ENCODE measurements around the gene IFT74. TPM values are rescaled to one million over a fixed set of nuclear protein-coding genes. Genes with fewer than 3 reads are reported as not detected.
"Not testable (repeated sequence)": the region's sequence is repeated elsewhere in the genome, so short reads cannot be mapped to it uniquely, and the experiment has no call there.

The IFT74 gene
- total and polyA plus RNA-seq, 2 of the 13 experiments (the other 11 are each of a cell fraction or from before 2014, with no cell fraction given) = 4.2 to 12.3 TPM

DNA sequence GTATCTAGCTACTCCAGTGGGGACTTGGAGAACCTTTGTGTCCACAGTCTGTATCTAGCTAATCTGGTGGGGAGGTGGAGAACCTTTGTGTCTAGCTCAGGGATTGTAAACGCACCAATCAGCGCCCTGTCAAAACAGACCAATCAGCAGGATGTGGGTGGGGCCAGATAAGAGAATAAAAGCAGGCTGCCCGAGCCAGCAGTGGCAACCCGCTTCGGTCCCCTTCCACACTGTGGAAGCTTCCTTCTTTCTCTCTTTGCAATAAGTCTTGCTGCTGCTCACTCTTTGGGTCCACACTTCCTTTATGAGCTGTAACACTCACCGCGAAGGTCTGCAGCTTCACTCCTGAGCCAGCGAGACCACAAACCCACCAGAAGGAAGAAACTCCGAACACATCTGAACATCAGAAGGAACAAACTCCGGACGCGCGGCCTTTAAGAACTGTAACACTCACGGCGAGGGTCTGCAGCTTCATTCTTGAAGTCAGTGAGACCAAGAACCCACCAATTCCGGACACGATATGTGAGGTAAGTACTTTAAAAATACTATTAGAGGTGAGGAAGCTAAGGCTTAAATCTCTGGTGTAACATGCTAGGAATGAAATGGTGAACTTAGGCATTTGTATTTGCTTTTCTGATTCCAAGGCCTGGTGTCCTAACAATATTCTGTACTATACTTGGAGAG is 137.3 kb downstream of the IFT74 start:
- not testable (repeated sequence) for FAIRE-seq
- 80% methylated on average over 15 of the region's 17 CpGs for WGBS (ENCODE audit: low lambda C conversion rate)

DNA sequence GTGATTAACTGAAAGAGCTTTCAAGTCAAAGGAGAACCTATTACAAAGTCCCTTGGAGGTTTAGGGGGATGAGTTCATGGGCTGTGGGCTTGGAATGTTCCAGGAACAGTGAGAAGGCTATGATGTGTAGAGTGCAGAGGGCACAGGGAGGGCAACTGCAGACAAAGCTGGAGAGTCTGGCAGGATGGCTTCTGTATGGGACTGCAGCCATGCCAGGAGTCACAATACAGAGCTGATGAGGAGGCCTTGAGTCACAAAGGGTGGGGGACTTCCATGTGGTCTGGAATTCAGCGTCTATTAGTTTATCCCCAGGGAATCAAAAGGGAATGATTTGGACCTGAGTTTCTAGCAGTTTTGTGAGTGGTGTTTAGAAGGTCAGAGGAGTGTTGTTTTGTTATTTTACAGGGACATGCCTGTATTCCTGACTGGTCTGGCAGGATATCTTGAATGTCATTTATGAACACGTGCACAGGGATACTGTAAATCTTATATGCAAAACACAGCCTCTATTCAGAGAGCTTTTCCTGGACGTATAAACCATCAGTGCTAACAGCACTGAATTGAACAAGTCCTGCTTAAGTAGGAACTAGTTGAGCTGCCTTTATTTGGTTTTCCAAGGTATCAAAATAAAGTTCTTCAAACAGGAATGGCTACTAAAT is 138.6 kb downstream of the IFT74 start:
- Histone ChIP-seq H3K4me3 (replicated peaks in 1 of 3; ENCODE audit: insufficient read depth in 1 of 3, low read depth in 2 of 3, low read length in 3 of 3) (no peak overlapping the region), H3K36me3 (replicated peaks in 1 of 2; ENCODE audit: control insufficient read depth in 1 of 2, insufficient read depth in 2 of 2, low read length in 2 of 2) (no peaks in the 10 kb centered on the region), H3K27ac (ENCODE audit: extremely low read length, insufficient read depth, low read length) (no peak overlapping the region), H3K27me3 (ENCODE audit: control insufficient read depth in 1 of 2, insufficient read depth in 2 of 2, low read length in 2 of 2) (no peaks in the 10 kb centered on the region; a peak in 1 of 5 replicates), H3K9me3 (ENCODE audit: low read length) (no peaks in the 10 kb centered on the region), H3K4me2 (ENCODE audit: low read depth, low read length) (no peak overlapping the region), H4K20me1 (ENCODE audit: insufficient read depth, low read length) (no peaks in the 10 kb centered on the region), H3K9ac (ENCODE audit: insufficient read depth, low read depth, low read length) (no peak overlapping the region), H2AFZ (ENCODE audit: low read length) (no peak overlapping the region), H3K4me1 (ENCODE audit: insufficient read depth, low read length) (no peaks in the 10 kb centered on the region), H3K79me2 (ENCODE audit: insufficient read depth, low read length) (no peaks in the 10 kb centered on the region)
- DNase-seq (ENCODE audit: low spot score) (no peak), ATAC-seq (no peak), FAIRE-seq (no peak)
- POLR2A ChIA-PET = no interaction called here
- CTCF ChIA-PET (ENCODE audit: low intra/inter-chr PET ratio, low total read pairs) = no interaction called here
- WGBS (ENCODE audit: low lambda C conversion rate) = 5% methylated on average over 3 of the region's 3 CpGs
- intact Hi-C loops (cut with micrococcal nuclease; ENCODE audit: unreplicated experiment) (no loop called here), in situ Hi-C loops (cut with HindIII; ENCODE audit: extremely low pct_ligation_motif_present, low pct_unique_long_range_greater_than_20kb) (no loop called here)
- no TSS peak for BruUV-seq (replicated peaks)
- TF ChIP-seq RXRB (CRISPR knock-in tag; IDR thresholded peaks at IDR 0.05; ENCODE audit: borderline replicate concordance) (no peak), ZMYM3 (CRISPR knock-in tag; IDR thresholded peaks at IDR 0.05) (no peak), KLF12 (CRISPR knock-in tag; IDR thresholded peaks at IDR 0.05; ENCODE audit: borderline replicate concordance) (no peak), ZNF569 (CRISPR knock-in tag; IDR thresholded peaks at IDR 0.05; ENCODE audit: borderline replicate concordance) (no peak), ZNF343 (CRISPR knock-in tag; IDR thresholded peaks at IDR 0.05) (no peak), HHEX (CRISPR knock-in tag; IDR thresholded peaks at IDR 0.05) (no peak), ZNF615 (CRISPR knock-in tag; IDR thresholded peaks at IDR 0.05; ENCODE audit: borderline replicate concordance) (no peak), ZFP1 (CRISPR knock-in tag; IDR thresholded peaks at IDR 0.05) (no peak), ZNF547 (CRISPR knock-in tag; IDR thresholded peaks at IDR 0.05) (no peak), ZNF124 (CRISPR knock-in tag; IDR thresholded peaks at IDR 0.05) (no peak)
- TF ChIP-seq, protein P1, sequence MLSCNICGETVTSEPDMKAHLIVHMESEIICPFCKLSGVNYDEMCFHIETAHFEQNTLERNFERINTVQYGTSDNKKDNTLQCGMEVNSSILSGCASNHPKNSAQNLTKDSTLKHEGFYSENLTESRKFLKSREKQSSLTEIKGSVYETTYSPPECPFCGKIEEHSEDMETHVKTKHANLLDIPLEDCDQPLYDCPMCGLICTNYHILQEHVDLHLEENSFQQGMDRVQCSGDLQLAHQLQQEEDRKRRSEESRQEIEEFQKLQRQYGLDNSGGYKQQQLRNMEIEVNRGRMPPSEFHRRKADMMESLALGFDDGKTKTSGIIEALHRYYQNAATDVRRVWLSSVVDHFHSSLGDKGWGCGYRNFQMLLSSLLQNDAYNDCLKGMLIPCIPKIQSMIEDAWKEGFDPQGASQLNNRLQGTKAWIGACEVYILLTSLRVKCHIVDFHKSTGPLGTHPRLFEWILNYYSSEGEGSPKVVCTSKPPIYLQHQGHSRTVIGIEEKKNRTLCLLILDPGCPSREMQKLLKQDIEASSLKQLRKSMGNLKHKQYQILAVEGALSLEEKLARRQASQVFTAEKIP (CRISPR knock-in tag; IDR thresholded peaks at IDR 0.05; ENCODE audit: borderline replicate concordance) = no peak
- TF ChIP-seq, protein P2, sequence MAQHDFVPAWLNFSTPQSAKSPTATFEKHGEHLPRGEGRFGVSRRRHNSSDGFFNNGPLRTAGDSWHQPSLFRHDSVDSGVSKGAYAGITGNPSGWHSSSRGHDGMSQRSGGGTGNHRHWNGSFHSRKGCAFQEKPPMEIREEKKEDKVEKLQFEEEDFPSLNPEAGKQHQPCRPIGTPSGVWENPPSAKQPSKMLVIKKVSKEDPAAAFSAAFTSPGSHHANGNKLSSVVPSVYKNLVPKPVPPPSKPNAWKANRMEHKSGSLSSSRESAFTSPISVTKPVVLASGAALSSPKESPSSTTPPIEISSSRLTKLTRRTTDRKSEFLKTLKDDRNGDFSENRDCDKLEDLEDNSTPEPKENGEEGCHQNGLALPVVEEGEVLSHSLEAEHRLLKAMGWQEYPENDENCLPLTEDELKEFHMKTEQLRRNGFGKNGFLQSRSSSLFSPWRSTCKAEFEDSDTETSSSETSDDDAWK (CRISPR knock-in tag; IDR thresholded peaks at IDR 0.05) = no peak

More for the DNA sequence above, 137.3 kb downstream of the IFT74 start:
- CTCF ChIA-PET (ENCODE audit: low intra/inter-chr PET ratio, low total read pairs); H3K27me3 ChIP-seq (ENCODE audit: control insufficient read depth in 1 of 2, insufficient read depth in 2 of 2, low read length in 2 of 2); in situ Hi-C loops (cut with HindIII; ENCODE audit: extremely low pct_ligation_motif_present, low pct_unique_long_range_greater_than_20kb); H2AFZ ChIP-seq (ENCODE audit: low read length); H3K36me3 ChIP-seq (replicated peaks in 1 of 2; ENCODE audit: control insufficient read depth in 1 of 2, insufficient read depth in 2 of 2, low read length in 2 of 2); H3K79me2 ChIP-seq (ENCODE audit: insufficient read depth, low read length); H3K4me1 ChIP-seq (ENCODE audit: insufficient read depth, low read length); BruUV-seq (replicated peaks); H3K27ac ChIP-seq (ENCODE audit: extremely low read length, insufficient read depth, low read length); H4K20me1 ChIP-seq (ENCODE audit: insufficient read depth, low read length); H3K4me3 ChIP-seq (replicated peaks in 1 of 3; ENCODE audit: insufficient read depth in 1 of 3, low read depth in 2 of 3, low read length in 3 of 3); DNase-seq (ENCODE audit: low spot score); intact Hi-C loops (cut with micrococcal nuclease; ENCODE audit: unreplicated experiment); H3K9me3 ChIP-seq (ENCODE audit: low read length); ATAC-seq; H3K9ac ChIP-seq (ENCODE audit: insufficient read depth, low read depth, low read length); H3K4me2 ChIP-seq (ENCODE audit: low read depth, low read length); POLR2A ChIA-PET: not testable (repeated sequence)

Measured in HepG2 (cell line).